ENCODE measurements around the gene NTHL1. TPM values are rescaled to one million over a fixed set of nuclear protein-coding genes. Genes with fewer than 3 reads are reported as not detected.
A peak's percentile ranks its signal among the peaks of the same experiment; 100 is the strongest.

NTHL1 gene
- total and polyA plus RNA-seq, 2 experiments from 2014 or later, result 84.6 to 87.9 TPM

DNA sequence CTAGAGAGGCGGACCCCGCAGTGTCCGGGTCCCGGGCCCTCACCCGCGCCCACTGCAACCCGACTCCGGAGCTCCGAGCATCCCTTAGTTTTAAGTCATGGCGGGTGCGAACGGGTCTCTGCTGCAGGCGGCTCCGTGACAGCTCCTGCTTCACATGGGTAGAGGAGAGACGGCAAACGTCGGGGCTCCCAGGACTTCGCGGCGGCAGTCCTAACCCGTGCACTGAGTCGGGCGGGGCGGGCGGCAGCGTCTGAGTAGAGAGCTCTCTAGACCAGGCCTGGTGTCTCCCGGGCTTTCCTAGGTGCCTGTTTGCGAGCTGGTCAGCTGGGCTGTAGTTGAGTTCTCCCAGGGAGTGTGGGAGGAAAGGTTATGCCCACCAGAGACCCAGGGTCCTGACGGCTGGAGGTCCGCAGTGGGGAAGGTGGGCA is 496 bp upstream of the NTHL1 start:
- H3K4me2 ChIP-seq, result peak overlapping the region; percentile 96
- H3K79me2 ChIP-seq (replicated peaks; ENCODE audit: insufficient read depth), result peaks cover 22% of the 10 kb centered on the region
- H3K9me2 ChIP-seq (ENCODE audit: insufficient read depth), result no peaks in the 10 kb centered on the region
- peak overlapping the region; percentile 97 for H3K4me3 ChIP-seq
- TF ChIP-seq CREB1 (CRISPR knock-in tag; IDR thresholded peaks at IDR 0.05; ENCODE audit: low read depth) (no peak), STAT1 (IDR thresholded peaks at IDR 0.05; ENCODE audit: unreplicated experiment) (no peak), JUNB (IDR thresholded peaks at IDR 0.05; ENCODE audit: unreplicated experiment) (no peak), NANOG (IDR thresholded peaks at IDR 0.05; ENCODE audit: borderline replicate concordance) (no peak), POLR2AphosphoS5 (IDR thresholded peaks at IDR 0.05; ENCODE audit: low read depth) (no peak), EZH2phosphoT487 (IDR thresholded peaks at IDR 0.05; ENCODE audit: unreplicated experiment) (no peak), ZNF331 (CRISPR knock-in tag; IDR thresholded peaks at IDR 0.05; ENCODE audit: low read depth) (no peak), EZH2 (IDR thresholded peaks at IDR 0.05; ENCODE audit: low read depth, unreplicated experiment) (no peak), ZNF114 (CRISPR knock-in tag; IDR thresholded peaks at IDR 0.05) (no peak)
- TF ChIP-seq, protein P1, sequence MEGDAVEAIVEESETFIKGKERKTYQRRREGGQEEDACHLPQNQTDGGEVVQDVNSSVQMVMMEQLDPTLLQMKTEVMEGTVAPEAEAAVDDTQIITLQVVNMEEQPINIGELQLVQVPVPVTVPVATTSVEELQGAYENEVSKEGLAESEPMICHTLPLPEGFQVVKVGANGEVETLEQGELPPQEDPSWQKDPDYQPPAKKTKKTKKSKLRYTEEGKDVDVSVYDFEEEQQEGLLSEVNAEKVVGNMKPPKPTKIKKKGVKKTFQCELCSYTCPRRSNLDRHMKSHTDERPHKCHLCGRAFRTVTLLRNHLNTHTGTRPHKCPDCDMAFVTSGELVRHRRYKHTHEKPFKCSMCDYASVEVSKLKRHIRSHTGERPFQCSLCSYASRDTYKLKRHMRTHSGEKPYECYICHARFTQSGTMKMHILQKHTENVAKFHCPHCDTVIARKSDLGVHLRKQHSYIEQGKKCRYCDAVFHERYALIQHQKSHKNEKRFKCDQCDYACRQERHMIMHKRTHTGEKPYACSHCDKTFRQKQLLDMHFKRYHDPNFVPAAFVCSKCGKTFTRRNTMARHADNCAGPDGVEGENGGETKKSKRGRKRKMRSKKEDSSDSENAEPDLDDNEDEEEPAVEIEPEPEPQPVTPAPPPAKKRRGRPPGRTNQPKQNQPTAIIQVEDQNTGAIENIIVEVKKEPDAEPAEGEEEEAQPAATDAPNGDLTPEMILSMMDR (conservative IDR thresholded peaks at IDR 0.05; ENCODE audit: low read depth in 2 of 2), result no peak
- TF ChIP-seq, protein P2, sequence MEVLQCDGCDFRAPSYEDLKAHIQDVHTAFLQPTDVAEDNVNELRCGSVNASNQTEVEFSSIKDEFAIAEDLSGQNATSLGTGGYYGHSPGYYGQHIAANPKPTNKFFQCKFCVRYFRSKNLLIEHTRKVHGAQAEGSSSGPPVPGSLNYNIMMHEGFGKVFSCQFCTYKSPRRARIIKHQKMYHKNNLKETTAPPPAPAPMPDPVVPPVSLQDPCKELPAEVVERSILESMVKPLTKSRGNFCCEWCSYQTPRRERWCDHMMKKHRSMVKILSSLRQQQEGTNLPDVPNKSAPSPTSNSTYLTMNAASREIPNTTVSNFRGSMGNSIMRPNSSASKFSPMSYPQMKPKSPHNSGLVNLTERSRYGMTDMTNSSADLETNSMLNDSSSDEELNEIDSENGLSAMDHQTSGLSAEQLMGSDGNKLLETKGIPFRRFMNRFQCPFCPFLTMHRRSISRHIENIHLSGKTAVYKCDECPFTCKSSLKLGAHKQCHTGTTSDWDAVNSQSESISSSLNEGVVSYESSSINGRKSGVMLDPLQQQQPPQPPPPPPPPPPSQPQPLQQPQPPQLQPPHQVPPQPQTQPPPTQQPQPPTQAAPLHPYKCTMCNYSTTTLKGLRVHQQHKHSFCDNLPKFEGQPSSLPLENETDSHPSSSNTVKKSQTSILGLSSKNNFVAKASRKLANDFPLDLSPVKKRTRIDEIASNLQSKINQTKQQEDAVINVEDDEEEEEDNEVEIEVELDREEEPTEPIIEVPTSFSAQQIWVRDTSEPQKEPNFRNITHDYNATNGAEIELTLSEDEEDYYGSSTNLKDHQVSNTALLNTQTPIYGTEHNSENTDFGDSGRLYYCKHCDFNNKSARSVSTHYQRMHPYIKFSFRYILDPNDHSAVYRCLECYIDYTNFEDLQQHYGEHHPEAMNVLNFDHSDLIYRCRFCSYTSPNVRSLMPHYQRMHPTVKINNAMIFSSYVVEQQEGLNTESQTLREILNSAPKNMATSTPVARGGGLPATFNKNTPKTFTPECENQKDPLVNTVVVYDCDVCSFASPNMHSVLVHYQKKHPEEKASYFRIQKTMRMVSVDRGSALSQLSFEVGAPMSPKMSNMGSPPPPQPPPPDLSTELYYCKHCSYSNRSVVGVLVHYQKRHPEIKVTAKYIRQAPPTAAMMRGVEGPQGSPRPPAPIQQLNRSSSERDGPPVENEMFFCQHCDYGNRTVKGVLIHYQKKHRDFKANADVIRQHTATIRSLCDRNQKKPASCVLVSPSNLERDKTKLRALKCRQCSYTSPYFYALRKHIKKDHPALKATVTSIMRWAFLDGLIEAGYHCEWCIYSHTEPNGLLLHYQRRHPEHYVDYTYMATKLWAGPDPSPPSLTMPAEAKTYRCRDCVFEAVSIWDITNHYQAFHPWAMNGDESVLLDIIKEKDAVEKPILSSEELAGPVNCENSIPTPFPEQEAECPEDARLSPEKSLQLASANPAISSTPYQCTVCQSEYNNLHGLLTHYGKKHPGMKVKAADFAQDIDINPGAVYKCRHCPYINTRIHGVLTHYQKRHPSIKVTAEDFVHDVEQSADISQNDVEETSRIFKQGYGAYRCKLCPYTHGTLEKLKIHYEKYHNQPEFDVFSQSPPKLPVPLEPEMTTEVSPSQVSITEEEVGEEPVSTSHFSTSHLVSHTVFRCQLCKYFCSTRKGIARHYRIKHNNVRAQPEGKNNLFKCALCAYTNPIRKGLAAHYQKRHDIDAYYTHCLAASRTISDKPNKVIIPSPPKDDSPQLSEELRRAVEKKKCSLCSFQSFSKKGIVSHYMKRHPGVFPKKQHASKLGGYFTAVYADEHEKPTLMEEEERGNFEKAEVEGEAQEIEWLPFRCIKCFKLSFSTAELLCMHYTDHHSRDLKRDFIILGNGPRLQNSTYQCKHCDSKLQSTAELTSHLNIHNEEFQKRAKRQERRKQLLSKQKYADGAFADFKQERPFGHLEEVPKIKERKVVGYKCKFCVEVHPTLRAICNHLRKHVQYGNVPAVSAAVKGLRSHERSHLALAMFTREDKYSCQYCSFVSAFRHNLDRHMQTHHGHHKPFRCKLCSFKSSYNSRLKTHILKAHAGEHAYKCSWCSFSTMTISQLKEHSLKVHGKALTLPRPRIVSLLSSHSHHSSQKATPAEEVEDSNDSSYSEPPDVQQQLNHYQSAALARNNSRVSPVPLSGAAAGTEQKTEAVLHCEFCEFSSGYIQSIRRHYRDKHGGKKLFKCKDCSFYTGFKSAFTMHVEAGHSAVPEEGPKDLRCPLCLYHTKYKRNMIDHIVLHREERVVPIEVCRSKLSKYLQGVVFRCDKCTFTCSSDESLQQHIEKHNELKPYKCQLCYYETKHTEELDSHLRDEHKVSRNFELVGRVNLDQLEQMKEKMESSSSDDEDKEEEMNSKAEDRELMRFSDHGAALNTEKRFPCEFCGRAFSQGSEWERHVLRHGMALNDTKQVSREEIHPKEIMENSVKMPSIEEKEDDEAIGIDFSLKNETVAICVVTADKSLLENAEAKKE (CRISPR knock-in tag; IDR thresholded peaks at IDR 0.05), result no peak
- TF ChIP-seq, protein P3, sequence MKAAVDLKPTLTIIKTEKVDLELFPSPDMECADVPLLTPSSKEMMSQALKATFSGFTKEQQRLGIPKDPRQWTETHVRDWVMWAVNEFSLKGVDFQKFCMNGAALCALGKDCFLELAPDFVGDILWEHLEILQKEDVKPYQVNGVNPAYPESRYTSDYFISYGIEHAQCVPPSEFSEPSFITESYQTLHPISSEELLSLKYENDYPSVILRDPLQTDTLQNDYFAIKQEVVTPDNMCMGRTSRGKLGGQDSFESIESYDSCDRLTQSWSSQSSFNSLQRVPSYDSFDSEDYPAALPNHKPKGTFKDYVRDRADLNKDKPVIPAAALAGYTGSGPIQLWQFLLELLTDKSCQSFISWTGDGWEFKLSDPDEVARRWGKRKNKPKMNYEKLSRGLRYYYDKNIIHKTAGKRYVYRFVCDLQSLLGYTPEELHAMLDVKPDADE (IDR thresholded peaks at IDR 0.05), result no peak
- TF ChIP-seq, protein P4, sequence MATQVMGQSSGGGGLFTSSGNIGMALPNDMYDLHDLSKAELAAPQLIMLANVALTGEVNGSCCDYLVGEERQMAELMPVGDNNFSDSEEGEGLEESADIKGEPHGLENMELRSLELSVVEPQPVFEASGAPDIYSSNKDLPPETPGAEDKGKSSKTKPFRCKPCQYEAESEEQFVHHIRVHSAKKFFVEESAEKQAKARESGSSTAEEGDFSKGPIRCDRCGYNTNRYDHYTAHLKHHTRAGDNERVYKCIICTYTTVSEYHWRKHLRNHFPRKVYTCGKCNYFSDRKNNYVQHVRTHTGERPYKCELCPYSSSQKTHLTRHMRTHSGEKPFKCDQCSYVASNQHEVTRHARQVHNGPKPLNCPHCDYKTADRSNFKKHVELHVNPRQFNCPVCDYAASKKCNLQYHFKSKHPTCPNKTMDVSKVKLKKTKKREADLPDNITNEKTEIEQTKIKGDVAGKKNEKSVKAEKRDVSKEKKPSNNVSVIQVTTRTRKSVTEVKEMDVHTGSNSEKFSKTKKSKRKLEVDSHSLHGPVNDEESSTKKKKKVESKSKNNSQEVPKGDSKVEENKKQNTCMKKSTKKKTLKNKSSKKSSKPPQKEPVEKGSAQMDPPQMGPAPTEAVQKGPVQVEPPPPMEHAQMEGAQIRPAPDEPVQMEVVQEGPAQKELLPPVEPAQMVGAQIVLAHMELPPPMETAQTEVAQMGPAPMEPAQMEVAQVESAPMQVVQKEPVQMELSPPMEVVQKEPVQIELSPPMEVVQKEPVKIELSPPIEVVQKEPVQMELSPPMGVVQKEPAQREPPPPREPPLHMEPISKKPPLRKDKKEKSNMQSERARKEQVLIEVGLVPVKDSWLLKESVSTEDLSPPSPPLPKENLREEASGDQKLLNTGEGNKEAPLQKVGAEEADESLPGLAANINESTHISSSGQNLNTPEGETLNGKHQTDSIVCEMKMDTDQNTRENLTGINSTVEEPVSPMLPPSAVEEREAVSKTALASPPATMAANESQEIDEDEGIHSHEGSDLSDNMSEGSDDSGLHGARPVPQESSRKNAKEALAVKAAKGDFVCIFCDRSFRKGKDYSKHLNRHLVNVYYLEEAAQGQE (IDR thresholded peaks at IDR 0.05; ENCODE audit: unreplicated experiment), result no peak
- Mint-ChIP-seq H3K4me1 (peaks cover 8% of the 10 kb centered on the region), H3K36me3 (ENCODE audit: low read depth) (peaks cover 7% of the 10 kb centered on the region; the same call in 2 of the 3 replicates), H3K9me3 (no peaks in the 10 kb centered on the region), H3K27ac (no peak overlapping the region), H3K4me3 (peak overlapping the region; percentile 92), H3K27me3 (ENCODE audit: insufficient read depth, low read depth, poor library complexity) (peaks cover 12% of the 10 kb centered on the region)
- H4K20me1 ChIP-seq (replicated peaks; ENCODE audit: insufficient read depth), result no peaks in the 10 kb centered on the region
- DNase-seq (ENCODE audit: low spot score), result no peak
- no peaks in the 10 kb centered on the region for H3K36me3 ChIP-seq (ENCODE audit: insufficient read depth)
- peak overlapping the region; percentile 85 for H2AFZ ChIP-seq
- 0 out of 2 replicates have a peak, but pooled peaks cover 5% of the 10 kb centered on the region for H3F3A ChIP-seq (replicated peaks; ENCODE audit: low read depth)
- H3K27ac ChIP-seq (ENCODE audit: low read depth), result no peak overlapping the region
- peak; percentile 29 for ATAC-seq
- no peaks in the 10 kb centered on the region for H3K27me3 ChIP-seq (ENCODE audit: insufficient read depth)
- peaks cover 10% of the 10 kb centered on the region; the same call in 1 of the 2 replicates for H3K4me1 ChIP-seq (ENCODE audit: insufficient read depth)

Measured in GM23338 (cell line).